ENCODE data around the gene CEACAM5. TPM values are rescaled to one million over a fixed set of nuclear protein-coding genes. Genes with fewer than 3 reads are reported as not detected.

Gene CEACAM5
- total RNA-seq, 1 donor from 2014 or later: not detected

DNA sequence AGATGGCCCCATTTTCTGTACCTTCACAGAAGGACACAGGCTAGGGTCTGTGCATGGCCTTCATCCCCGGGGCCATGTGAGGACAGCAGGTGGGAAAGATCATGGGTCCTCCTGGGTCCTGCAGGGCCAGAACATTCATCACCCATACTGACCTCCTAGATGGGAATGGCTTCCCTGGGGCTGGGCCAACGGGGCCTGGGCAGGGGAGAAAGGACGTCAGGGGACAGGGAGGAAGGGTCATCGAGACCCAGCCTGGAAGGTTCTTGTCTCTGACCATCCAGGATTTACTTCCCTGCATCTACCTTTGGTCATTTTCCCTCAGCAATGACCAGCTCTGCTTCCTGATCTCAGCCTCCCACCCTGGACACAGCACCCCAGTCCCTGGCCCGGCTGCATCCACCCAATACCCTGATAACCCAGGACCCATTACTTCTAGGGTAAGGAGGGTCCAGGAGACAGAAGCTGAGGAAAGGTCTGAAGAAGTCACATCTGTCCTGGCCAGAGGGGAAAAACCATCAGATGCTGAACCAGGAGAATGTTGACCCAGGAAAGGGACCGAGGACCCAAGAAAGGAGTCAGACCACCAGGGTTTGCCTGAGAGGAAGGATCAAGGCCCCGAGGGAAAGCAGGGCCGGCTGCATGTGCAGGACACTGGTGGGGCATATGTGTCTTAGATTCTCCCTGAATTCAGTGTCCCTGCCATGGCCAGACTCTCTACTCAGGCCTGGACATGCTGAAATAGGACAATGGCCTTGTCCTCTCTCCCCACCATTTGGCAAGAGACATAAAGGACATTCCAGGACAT lies 13.4 kb upstream of the CEACAM5 start:
- intact Hi-C loops (cut with micrococcal nuclease): no loop called here
- Mint-ChIP-seq H3K36me3 (ENCODE audit: low read depth) (no peaks in the 10 kb centered on the region), H3K4me1 (ENCODE audit: low read depth) (no peaks in the 10 kb centered on the region), H3K4me3 (ENCODE audit: low read depth) (no peak overlapping the region), H3K27ac (no peak overlapping the region), H3K9me3 (no peaks in the 10 kb centered on the region), H3K27me3 (ENCODE audit: low read depth) (peaks cover 16% of the 10 kb centered on the region)
- DNase-seq (ENCODE audit: low spot score): no peak

DNA sequence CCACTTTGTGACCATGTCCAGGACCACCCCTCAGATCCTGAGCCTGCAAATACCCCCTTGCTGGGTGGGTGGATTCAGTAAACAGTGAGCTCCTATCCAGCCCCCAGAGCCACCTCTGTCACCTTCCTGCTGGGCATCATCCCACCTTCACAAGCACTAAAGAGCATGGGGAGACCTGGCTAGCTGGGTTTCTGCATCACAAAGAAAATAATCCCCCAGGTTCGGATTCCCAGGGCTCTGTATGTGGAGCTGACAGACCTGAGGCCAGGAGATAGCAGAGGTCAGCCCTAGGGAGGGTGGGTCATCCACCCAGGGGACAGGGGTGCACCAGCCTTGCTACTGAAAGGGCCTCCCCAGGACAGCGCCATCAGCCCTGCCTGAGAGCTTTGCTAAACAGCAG lies 12.7 kb upstream of the CEACAM5 start:
- DNase-seq (ENCODE audit: low spot score): no peak

DNA sequence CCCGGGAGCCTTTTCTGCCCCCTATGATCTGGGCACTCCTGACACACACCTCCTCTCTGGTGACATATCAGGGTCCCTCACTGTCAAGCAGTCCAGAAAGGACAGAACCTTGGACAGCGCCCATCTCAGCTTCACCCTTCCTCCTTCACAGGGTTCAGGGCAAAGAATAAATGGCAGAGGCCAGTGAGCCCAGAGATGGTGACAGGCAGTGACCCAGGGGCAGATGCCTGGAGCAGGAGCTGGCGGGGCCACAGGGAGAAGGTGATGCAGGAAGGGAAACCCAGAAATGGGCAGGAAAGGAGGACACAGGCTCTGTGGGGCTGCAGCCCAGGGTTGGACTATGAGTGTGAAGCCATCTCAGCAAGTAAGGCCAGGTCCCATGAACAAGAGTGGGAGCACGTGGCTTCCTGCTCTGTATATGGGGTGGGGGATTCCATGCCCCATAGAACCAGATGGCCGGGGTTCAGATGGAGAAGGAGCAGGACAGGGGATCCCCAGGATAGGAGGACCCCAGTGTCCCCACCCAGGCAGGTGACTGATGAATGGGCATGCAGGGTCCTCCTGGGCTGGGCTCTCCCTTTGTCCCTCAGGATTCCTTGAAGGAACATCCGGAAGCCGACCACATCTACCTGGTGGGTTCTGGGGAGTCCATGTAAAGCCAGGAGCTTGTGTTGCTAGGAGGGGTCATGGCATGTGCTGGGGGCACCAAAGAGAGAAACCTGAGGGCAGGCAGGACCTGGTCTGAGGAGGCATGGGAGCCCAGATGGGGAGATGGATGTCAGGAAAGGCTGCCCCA lies 11.8 kb upstream of the CEACAM5 start:
- intact Hi-C loops (cut with micrococcal nuclease): no loop called here
- DNase-seq (ENCODE audit: low spot score): no peak
- Mint-ChIP-seq H3K27ac (no peak overlapping the region), H3K4me1 (ENCODE audit: low read depth) (no peaks in the 10 kb centered on the region), H3K4me3 (ENCODE audit: low read depth) (no peak overlapping the region), H3K27me3 (ENCODE audit: low read depth) (peaks cover 9% of the 10 kb centered on the region), H3K36me3 (ENCODE audit: low read depth) (no peaks in the 10 kb centered on the region), H3K9me3 (no peaks in the 10 kb centered on the region)

More for the DNA sequence above, 12.7 kb upstream of the CEACAM5 start:
- Mint-ChIP-seq H3K36me3 (ENCODE audit: low read depth) (no peaks in the 10 kb centered on the region), H3K4me3 (ENCODE audit: low read depth) (no peak overlapping the region), H3K27ac (no peak overlapping the region), H3K9me3 (no peaks in the 10 kb centered on the region), H3K4me1 (ENCODE audit: low read depth) (no peaks in the 10 kb centered on the region), H3K27me3 (ENCODE audit: low read depth) (peaks cover 16% of the 10 kb centered on the region)
- intact Hi-C loops (cut with micrococcal nuclease): no loop called here

DNA sequence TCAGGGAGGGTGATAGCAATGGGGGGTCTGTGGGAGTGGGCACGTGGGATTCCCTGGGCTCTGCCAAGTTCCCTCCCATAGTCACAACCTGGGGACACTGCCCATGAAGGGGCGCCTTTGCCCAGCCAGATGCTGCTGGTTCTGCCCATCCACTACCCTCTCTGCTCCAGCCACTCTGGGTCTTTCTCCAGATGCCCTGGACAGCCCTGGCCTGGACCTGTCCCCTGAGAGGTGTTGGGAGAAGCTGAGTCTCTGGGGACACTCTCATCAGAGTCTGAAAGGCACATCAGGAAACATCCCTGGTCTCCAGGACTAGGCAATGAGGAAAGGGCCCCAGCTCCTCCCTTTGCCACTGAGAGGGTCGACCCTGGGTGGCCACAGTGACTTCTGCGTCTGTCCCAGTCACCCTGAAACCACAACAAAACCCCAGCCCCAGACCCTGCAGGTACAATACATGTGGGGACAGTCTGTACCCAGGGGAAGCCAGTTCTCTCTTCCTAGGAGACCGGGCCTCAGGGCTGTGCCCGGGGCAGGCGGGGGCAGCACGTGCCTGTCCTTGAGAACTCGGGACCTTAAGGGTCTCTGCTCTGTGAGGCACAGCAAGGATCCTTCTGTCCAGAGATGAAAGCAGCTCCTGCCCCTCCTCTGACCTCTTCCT lies 11.1 kb upstream of the CEACAM5 start:
- Mint-ChIP-seq H3K36me3 (ENCODE audit: low read depth) (no peaks in the 10 kb centered on the region), H3K27ac (no peak overlapping the region), H3K4me3 (ENCODE audit: low read depth) (no peak overlapping the region), H3K27me3 (ENCODE audit: low read depth) (peaks cover 5% of the 10 kb centered on the region), H3K9me3 (no peaks in the 10 kb centered on the region), H3K4me1 (ENCODE audit: low read depth) (no peaks in the 10 kb centered on the region)
- no peak for DNase-seq (ENCODE audit: low spot score)
- intact Hi-C loops (cut with micrococcal nuclease): no loop called here

DNA sequence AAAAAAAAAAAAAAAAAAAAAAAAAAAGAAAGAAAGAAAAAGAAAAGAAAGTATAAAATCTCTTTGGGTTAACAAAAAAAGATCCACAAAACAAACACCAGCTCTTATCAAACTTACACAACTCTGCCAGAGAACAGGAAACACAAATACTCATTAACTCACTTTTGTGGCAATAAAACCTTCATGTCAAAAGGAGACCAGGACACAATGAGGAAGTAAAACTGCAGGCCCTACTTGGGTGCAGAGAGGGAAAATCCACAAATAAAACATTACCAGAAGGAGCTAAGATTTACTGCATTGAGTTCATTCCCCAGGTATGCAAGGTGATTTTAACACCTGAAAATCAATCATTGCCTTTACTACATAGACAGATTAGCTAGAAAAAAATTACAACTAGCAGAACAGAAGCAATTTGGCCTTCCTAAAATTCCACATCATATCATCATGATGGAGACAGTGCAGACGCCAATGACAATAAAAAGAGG lies 9.6 kb upstream of the CEACAM5 start:
- intact Hi-C loops (cut with micrococcal nuclease): no loop called here
- H3K27ac Mint-ChIP-seq: no peak overlapping the region
- no peaks in the 10 kb centered on the region for H3K27me3 Mint-ChIP-seq (ENCODE audit: low read depth)
- no peak overlapping the region for H3K4me3 Mint-ChIP-seq (ENCODE audit: low read depth)
- H3K36me3 Mint-ChIP-seq (ENCODE audit: low read depth): no peaks in the 10 kb centered on the region
- DNase-seq (ENCODE audit: low spot score): no peak
- no peaks in the 10 kb centered on the region for H3K9me3 Mint-ChIP-seq
- H3K4me1 Mint-ChIP-seq (ENCODE audit: low read depth): no peaks in the 10 kb centered on the region

DNA sequence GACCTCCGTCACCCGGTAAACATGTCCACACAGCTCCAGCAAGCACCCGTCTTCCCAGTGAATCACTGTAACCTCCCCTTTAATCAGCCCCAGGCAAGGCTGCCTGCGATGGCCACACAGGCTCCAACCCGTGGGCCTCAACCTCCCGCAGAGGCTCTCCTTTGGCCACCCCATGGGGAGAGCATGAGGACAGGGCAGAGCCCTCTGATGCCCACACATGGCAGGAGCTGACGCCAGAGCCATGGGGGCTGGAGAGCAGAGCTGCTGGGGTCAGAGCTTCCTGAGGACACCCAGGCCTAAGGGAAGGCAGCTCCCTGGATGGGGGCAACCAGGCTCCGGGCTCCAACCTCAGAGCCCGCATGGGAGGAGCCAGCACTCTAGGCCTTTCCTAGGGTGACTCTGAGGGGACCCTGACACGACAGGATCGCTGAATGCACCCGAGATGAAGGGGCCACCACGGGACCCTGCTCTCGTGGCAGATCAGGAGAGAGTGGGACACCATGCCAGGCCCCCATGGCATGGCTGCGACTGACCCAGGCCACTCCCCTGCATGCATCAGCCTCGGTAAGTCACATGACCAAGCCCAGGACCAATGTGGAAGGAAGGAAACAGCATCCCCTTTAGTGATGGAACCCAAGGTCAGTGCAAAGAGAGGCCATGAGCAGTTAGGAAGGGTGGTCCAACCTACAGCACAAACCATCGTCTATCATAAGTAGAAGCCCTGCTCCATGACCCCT lies 9.0 kb upstream of the CEACAM5 start:
- intact Hi-C loops (cut with micrococcal nuclease): no loop called here
- Mint-ChIP-seq H3K4me3 (ENCODE audit: low read depth) (no peak overlapping the region), H3K9me3 (no peaks in the 10 kb centered on the region), H3K36me3 (ENCODE audit: low read depth) (no peaks in the 10 kb centered on the region), H3K27me3 (ENCODE audit: low read depth) (no peaks in the 10 kb centered on the region), H3K27ac (no peak overlapping the region), H3K4me1 (ENCODE audit: low read depth) (no peaks in the 10 kb centered on the region)
- no peak for DNase-seq (ENCODE audit: low spot score)

DNA sequence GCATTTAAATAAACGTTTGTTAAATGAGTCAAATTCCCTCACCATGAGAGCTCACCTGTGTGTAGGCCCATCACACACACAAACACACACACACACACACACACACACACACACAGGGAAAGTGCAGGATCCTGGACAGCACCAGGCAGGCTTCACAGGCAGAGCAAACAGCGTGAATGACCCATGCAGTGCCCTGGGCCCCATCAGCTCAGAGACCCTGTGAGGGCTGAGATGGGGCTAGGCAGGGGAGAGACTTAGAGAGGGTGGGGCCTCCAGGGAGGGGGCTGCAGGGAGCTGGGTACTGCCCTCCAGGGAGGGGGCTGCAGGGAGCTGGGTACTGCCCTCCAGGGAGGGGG lies 8.5 kb upstream of the CEACAM5 start:
- no peak for DNase-seq (ENCODE audit: low spot score)
- Mint-ChIP-seq H3K4me3 (ENCODE audit: low read depth) (no peak overlapping the region), H3K9me3 (no peaks in the 10 kb centered on the region), H3K27ac (no peak overlapping the region), H3K4me1 (ENCODE audit: low read depth) (no peaks in the 10 kb centered on the region), H3K27me3 (ENCODE audit: low read depth) (no peaks in the 10 kb centered on the region), H3K36me3 (ENCODE audit: low read depth) (no peaks in the 10 kb centered on the region)
- intact Hi-C loops (cut with micrococcal nuclease): no loop called here

DNA sequence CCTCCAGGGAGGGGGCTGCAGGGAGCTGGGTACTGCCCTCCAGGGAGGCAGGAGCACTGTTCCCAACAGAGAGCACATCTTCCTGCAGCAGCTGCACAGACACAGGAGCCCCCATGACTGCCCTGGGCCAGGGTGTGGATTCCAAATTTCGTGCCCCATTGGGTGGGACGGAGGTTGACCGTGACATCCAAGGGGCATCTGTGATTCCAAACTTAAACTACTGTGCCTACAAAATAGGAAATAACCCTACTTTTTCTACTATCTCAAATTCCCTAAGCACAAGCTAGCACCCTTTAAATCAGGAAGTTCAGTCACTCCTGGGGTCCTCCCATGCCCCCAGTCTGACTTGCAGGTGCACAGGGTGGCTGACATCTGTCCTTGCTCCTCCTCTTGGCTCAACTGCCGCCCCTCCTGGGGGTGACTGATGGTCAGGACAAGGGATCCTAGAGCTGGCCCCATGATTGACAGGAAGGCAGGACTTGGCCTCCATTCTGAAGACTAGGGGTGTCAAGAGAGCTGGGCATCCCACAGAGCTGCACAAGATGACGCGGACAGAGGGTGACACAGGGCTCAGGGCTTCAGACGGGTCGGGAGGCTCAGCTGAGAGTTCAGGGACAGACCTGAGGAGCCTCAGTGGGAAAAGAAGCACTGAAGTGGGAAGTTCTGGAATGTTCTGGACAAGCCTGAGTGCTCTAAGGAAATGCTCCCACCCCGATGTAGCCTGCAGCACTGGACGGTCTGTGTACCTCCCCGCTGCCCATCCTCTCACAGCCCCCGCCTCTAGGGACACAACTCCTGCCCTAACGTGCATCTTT lies 7.8 kb upstream of the CEACAM5 start:
- H3K36me3 Mint-ChIP-seq (ENCODE audit: low read depth): no peaks in the 10 kb centered on the region
- no peak overlapping the region for H3K27ac Mint-ChIP-seq
- H3K27me3 Mint-ChIP-seq (ENCODE audit: low read depth): no peaks in the 10 kb centered on the region
- DNase-seq (ENCODE audit: low spot score): no peak
- no peaks in the 10 kb centered on the region for H3K9me3 Mint-ChIP-seq
- intact Hi-C loops (cut with micrococcal nuclease): no loop called here
- no peak overlapping the region for H3K4me3 Mint-ChIP-seq (ENCODE audit: low read depth)
- no peaks in the 10 kb centered on the region for H3K4me1 Mint-ChIP-seq (ENCODE audit: low read depth)

DNA sequence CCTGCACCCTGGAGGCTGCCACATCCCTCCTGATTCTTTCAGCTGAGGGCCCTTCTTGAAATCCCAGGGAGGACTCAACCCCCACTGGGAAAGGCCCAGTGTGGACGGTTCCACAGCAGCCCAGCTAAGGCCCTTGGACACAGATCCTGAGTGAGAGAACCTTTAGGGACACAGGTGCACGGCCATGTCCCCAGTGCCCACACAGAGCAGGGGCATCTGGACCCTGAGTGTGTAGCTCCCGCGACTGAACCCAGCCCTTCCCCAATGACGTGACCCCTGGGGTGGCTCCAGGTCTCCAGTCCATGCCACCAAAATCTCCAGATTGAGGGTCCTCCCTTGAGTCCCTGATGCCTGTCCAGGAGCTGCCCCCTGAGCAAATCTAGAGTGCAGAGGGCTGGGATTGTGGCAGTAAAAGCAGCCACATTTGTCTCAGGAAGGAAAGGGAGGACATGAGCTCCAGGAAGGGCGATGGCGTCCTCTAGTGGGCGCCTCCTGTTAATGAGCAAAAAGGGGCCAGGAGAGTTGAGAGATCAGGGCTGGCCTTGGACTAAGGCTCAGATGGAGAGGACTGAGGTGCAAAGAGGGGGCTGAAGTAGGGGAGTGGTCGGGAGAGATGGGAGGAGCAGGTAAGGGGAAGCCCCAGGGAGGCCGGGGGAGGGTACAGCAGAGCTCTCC lies 6.9 kb upstream of the CEACAM5 start:
- no peaks in the 10 kb centered on the region for H3K4me1 Mint-ChIP-seq (ENCODE audit: low read depth)
- intact Hi-C loops (cut with micrococcal nuclease): no loop called here
- H3K9me3 Mint-ChIP-seq: no peaks in the 10 kb centered on the region
- no peak overlapping the region for H3K27ac Mint-ChIP-seq
- no peak overlapping the region for H3K4me3 Mint-ChIP-seq (ENCODE audit: low read depth)
- peaks cover 6% of the 10 kb centered on the region for H3K27me3 Mint-ChIP-seq (ENCODE audit: low read depth)
- H3K36me3 Mint-ChIP-seq (ENCODE audit: low read depth): no peaks in the 10 kb centered on the region
- no peak for DNase-seq (ENCODE audit: low spot score)

DNA sequence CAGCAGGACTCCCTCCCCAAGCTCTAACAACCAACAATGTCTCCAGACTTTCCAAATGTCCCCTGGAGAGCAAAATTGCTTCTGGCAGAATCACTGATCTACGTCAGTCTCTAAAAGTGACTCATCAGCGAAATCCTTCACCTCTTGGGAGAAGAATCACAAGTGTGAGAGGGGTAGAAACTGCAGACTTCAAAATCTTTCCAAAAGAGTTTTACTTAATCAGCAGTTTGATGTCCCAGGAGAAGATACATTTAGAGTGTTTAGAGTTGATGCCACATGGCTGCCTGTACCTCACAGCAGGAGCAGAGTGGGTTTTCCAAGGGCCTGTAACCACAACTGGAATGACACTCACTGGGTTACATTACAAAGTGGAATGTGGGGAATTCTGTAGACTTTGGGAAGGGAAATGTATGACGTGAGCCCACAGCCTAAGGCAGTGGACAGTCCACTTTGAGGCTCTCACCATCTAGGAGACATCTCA lies 6.2 kb upstream of the CEACAM5 start:
- H3K36me3 Mint-ChIP-seq (ENCODE audit: low read depth): no peaks in the 10 kb centered on the region
- no peak overlapping the region for H3K27ac Mint-ChIP-seq
- H3K9me3 Mint-ChIP-seq: no peaks in the 10 kb centered on the region
- DNase-seq (ENCODE audit: low spot score): no peak
- intact Hi-C loops (cut with micrococcal nuclease): no loop called here
- no peak overlapping the region for H3K4me3 Mint-ChIP-seq (ENCODE audit: low read depth)
- H3K4me1 Mint-ChIP-seq (ENCODE audit: low read depth): peaks cover 4% of the 10 kb centered on the region
- H3K27me3 Mint-ChIP-seq (ENCODE audit: low read depth): peaks cover 11% of the 10 kb centered on the region

DNA sequence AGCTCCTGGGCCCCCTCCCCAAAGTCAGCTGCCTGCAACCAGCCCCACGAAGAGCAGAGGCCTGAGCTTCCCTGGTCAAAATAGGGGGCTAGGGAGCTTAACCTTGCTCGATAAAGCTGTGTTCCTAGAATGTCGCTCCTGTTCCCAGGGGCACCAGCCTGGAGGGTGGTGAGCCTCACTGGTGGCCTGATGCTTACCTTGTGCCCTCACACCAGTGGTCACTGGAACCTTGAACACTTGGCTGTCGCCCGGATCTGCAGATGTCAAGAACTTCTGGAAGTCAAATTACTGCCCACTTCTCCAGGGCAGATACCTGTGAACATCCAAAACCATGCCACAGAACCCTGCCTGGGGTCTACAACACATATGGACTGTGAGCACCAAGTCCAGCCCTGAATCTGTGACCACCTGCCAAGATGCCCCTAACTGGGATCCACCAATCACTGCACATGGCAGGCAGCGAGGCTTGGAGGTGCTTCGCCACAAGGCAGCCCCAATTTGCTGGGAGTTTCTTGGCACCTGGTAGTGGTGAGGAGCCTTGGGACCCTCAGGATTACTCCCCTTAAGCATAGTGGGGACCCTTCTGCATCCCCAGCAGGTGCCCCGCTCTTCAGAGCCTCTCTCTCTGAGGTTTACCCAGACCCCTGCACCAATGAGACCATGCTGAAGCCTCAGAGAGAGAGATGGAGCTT lies 4.7 kb upstream of the CEACAM5 start:
- Mint-ChIP-seq H3K36me3 (ENCODE audit: low read depth) (no peaks in the 10 kb centered on the region), H3K27me3 (ENCODE audit: low read depth) (peaks cover 13% of the 10 kb centered on the region), H3K4me1 (ENCODE audit: low read depth) (peaks cover 4% of the 10 kb centered on the region), H3K27ac (no peak overlapping the region), H3K4me3 (ENCODE audit: low read depth) (no peak overlapping the region), H3K9me3 (no peaks in the 10 kb centered on the region)
- no peak for DNase-seq (ENCODE audit: low spot score)
- intact Hi-C loops (cut with micrococcal nuclease): no loop called here
